Panc1 (cell line): ENCODE results near the gene CTCFL. TPM values are rescaled to one million over a fixed set of nuclear protein-coding genes. Genes with fewer than 3 reads are reported as not detected.

Source experiments
- ATAC-seq: fragments of 200-7000 bp; cut with Tn5 transposase; 2 replicates; pipeline ENCODE4 v1.9.1; 2020; ENCODE audit warnings: mild to moderate bottlenecking, moderate library complexity
- BruUV-seq: library from RNA; stranded (reverse); fragments of 400-500 nt; replicated peaks from 2 replicates; lab custom pipeline; 2021; lab: Mats Ljungman, UMichigan
- CTCF ChIA-PET: fragments of 300-600 bp; sonication (Branson Sonifier 250); formaldehyde crosslinking; loops from one replicate; lab custom pipeline; 2022; ENCODE audit warnings: antibody characterized with exemption; lab: Charles Lee
- POLR2A ChIA-PET: fragments of 300-600 bp; sonication (Branson Sonifier 250); formaldehyde crosslinking; loops from one replicate; lab custom pipeline; 2022; ENCODE audit warnings: antibody characterized with exemption; lab: Charles Lee
- DNase-seq: peaks from one replicate; pipeline ENCODE4 v3.0.0-alpha.2; 2010; ENCODE audit warnings: low read depth, low spot score
- H3K27ac ChIP-seq: 2 replicates; pipeline ENCODE4 v1.5.1; 2011; ENCODE audit warnings: mild to moderate bottlenecking, low read length, inconsistent platforms
- H3K27me3 ChIP-seq: fragments of 200-500 bp; sonication (Bioruptor generic); 2 replicates; pipeline ENCODE4 v1.6.0; 2014; ENCODE audit warnings: low read length, inconsistent platforms; ENCODE audit not compliant: control insufficient read depth, insufficient read depth
- H3K36me3 ChIP-seq: fragments of 200-500 bp; sonication (Bioruptor generic); 2 replicates; pipeline ENCODE4 v1.5.1; 2014; ENCODE audit warnings: inconsistent platforms, mild to moderate bottlenecking, low read length, moderate library complexity; ENCODE audit not compliant: control insufficient read depth, insufficient read depth
- H3K4me1 ChIP-seq: 2 replicates; pipeline ENCODE4 v1.5.1; 2011; ENCODE audit warnings: inconsistent platforms, mild to moderate bottlenecking, low read length, moderate library complexity; ENCODE audit not compliant: control insufficient read depth, insufficient read depth
- H3K4me3 ChIP-seq, 2 experiments: 2 replicates each; pipeline ENCODE4 v1.5.1; 2011 to 2012; ENCODE audit warnings: low read depth in 2 of 2, low read length in 2 of 2, mild to moderate bottlenecking in 2 of 2, inconsistent platforms in 1 of 2, moderate library complexity in 1 of 2
- H3K9me3 ChIP-seq: fragments of 200-500 bp; sonication (Bioruptor generic); 2 replicates; pipeline ENCODE4 v1.5.1; 2014; ENCODE audit warnings: low read depth, mild to moderate bottlenecking, inconsistent platforms, low read length, moderate library complexity; ENCODE audit not compliant: control insufficient read depth, insufficient read depth
- CTCF ChIP-seq: fragments of 450-650 bp; IDR thresholded peaks from 2 replicates; pipeline ENCODE4 v1.5.1; 2017; ENCODE audit warnings: mild to moderate bottlenecking
- POLR2AphosphoS5 ChIP-seq: IDR thresholded peaks from 2 replicates; pipeline ENCODE4 v1.6.1; 2012; ENCODE audit warnings: mild to moderate bottlenecking, low read depth, low read length, moderate library complexity
- REST ChIP-seq, 2 experiments: IDR thresholded peaks; 2 replicates each; pipeline ENCODE4 v1.6.1; 2011 to 2012; ENCODE audit warnings: low read depth in 2 of 2, control low read depth in 1 of 2, low read length in 1 of 2, mild to moderate bottlenecking in 1 of 2, moderate library complexity in 1 of 2; ENCODE audit not compliant: insufficient read depth in 1 of 2
- SIN3A ChIP-seq: IDR thresholded peaks from 2 replicates; pipeline ENCODE4 v1.6.1; 2012; ENCODE audit warnings: low read depth, mild to moderate bottlenecking, low read length, moderate library complexity, borderline replicate concordance; ENCODE audit not compliant: insufficient read depth
- TCF7L2 ChIP-seq: IDR thresholded peaks from 2 replicates; pipeline ENCODE4 v1.6.1; 2011; ENCODE audit warnings: mild to moderate bottlenecking, low read depth, low read length, inconsistent platforms
- in situ Hi-C: cut with HindIII; loops from 2 replicates; pipeline ENCODE4 v1.10.0; 2016; ENCODE audit warnings: low sequenced_read_pairs, low pct_unique_long_range_greater_than_20kb
- intact Hi-C: fragments of 100-400 bp; cut with micrococcal nuclease; formaldehyde crosslinking; loops from one replicate; pipeline ENCODE4 v1.10.0; 2022; ENCODE audit not compliant: unreplicated experiment
- total RNA-seq: library from RNA; stranded (reverse); gene quantifications from one replicate; pipeline ENCODE4 v1.2.1, GENCODE V29; 2021; ENCODE audit not compliant: unreplicated experiment

Gene CTCFL
- total RNA-seq, 1 experiment from 2014 or later = 0.05 TPM

- intact Hi-C loops = no loop called here
- no TSS peak for BruUV-seq
- TF ChIP-seq TCF7L2 = no peak
- TF ChIP-seq POLR2AphosphoS5 = no peak
- no peak for TF ChIP-seq SIN3A
- TF ChIP-seq CTCF = no peak
- TF ChIP-seq REST (IDR thresholded peaks at IDR 0.05; ENCODE audit: insufficient read depth in 1 of 2, low read depth in 2 of 2, low read length in 1 of 2) = no peak
- Histone ChIP-seq H3K27ac (no peak overlapping the region), H3K9me3 (no peaks in the 10 kb centered on the region), H3K27me3 (no peaks in the 10 kb centered on the region), H3K4me1 (peaks cover 5% of the 10 kb centered on the region; the same call in 1 of the 2 replicates), H3K36me3 (no peaks in the 10 kb centered on the region), H3K4me3 (no peak overlapping the region)
- DNase-seq (no peak), ATAC-seq (no peak)
- ChIA-PET CTCF (no interaction called here), POLR2A (no interaction called here)
- in situ Hi-C loops = no loop called here
These were observed 75.3 kb downstream of the CTCFL start for GRCh38 chr20:57449398-57450354.

- Histone ChIP-seq H3K4me1 (peaks cover 5% of the 10 kb centered on the region; the same call in 1 of the 2 replicates), H3K36me3 (no peaks in the 10 kb centered on the region), H3K4me3 (no peak overlapping the region), H3K9me3 (no peaks in the 10 kb centered on the region), H3K27me3 (no peaks in the 10 kb centered on the region), H3K27ac (no peak overlapping the region)
- ATAC-seq (no peak), DNase-seq (no peak)
- BruUV-seq = no TSS peak
- in situ Hi-C loops = no loop called here
- CTCF ChIA-PET = no interaction called here
- POLR2A ChIA-PET = no interaction called here
- no peak for TF ChIP-seq TCF7L2
- TF ChIP-seq SIN3A = no peak
- TF ChIP-seq CTCF = no peak
- TF ChIP-seq POLR2AphosphoS5 = no peak
- no peak for TF ChIP-seq REST (IDR thresholded peaks at IDR 0.05; ENCODE audit: insufficient read depth in 1 of 2, low read depth in 2 of 2, low read length in 1 of 2)
- intact Hi-C loops = no loop called here
These were observed 76.1 kb downstream of the CTCFL start for GRCh38 chr20:57448764-57449354.
